Omental fat pad (tissue), 4 donors: ENCODE data around the gene TRIO. TPM values are rescaled to one million over a fixed set of nuclear protein-coding genes. Genes with fewer than 3 reads are reported as not detected.

Source experiments
- ATAC-seq: fragments of 150-250 bp; one replicate; pipeline ENCODE4 v1.9.1; 2016; ENCODE audit warnings: mild to moderate bottlenecking, moderate library complexity; ENCODE audit not compliant: low FRiP score
- DNase-seq: peaks from one replicate; pipeline ENCODE4 v3.0.0-alpha.2; 2019; ENCODE audit warnings: low spot score
- total RNA-seq, 4 donors: library from RNA; depleted of rRNA; stranded (reverse); fragments of >200 nt; gene quantifications; one replicate each; pipeline ENCODE4 v1.1.0, GENCODE V29; 2016
- TF ChIP-seq, protein P1 (sequence below), 3 donors: fragments of 450-650 bp; IDR thresholded peaks; one replicate each; pipeline ENCODE4 v1.5.1; 2016 to 2017; ENCODE audit warnings: antibody characterized with exemption in 3 of 3, mild to moderate bottlenecking in 3 of 3, moderate library complexity in 2 of 3

The TRIO gene
- total RNA-seq, 4 donors from 2014 or later, result 125 to 370 (median 193) TPM

DNA sequence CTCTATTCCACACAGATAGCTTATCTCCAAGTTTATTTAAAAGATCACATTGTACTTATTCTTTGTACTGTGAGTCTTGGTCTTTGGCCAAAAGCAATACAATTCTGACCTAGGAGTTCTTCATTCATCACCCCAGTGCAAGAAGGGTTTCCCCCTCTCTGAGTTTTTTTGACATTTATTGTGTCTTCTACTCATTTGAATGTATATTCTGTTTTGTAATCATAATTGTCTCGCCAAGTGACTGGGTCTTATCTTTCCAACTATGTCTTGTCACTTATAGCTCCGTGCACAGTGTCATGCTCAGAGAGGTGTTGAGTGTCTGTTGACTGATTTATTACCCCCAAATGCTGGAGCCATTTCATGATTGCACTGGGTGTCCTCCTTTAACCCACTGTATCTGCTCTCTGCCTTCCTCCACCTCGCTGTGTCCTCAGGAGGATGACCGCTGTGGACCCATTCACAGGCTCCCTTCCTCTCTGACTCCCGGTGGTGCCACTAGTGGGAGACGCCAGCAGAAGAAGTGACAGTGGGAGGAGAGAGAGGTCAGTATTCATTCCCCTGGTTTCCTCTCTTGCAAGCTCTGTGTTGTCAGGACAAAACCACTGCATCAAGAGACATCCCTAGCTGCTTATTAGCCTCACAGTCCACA lies 11.2 kb upstream of the TRIO start:
- TF ChIP-seq, protein P1, sequence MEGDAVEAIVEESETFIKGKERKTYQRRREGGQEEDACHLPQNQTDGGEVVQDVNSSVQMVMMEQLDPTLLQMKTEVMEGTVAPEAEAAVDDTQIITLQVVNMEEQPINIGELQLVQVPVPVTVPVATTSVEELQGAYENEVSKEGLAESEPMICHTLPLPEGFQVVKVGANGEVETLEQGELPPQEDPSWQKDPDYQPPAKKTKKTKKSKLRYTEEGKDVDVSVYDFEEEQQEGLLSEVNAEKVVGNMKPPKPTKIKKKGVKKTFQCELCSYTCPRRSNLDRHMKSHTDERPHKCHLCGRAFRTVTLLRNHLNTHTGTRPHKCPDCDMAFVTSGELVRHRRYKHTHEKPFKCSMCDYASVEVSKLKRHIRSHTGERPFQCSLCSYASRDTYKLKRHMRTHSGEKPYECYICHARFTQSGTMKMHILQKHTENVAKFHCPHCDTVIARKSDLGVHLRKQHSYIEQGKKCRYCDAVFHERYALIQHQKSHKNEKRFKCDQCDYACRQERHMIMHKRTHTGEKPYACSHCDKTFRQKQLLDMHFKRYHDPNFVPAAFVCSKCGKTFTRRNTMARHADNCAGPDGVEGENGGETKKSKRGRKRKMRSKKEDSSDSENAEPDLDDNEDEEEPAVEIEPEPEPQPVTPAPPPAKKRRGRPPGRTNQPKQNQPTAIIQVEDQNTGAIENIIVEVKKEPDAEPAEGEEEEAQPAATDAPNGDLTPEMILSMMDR (IDR thresholded peaks at IDR 0.05), result no peak
- ATAC-seq (no peak), DNase-seq (no peak)

DNA sequence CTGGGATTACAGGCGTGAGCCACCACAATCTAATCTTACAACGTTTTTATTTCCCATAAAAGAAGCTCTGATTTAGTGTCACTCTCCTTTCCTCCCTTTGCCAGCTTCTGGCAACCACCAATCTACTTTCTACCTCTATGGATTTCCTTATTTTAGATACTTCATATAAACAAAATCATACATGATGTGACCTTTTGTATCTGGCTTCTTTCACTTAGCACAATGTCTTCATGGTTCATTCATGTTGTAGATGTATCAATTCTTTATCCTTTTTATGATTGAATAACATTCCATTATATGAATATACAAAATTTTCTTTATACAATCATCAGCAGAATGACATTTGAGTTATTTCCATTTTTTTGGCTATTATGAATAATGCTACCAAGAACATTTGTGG lies 9.7 kb upstream of the TRIO start:
- TF ChIP-seq, protein P1 (IDR thresholded peaks at IDR 0.05), result no peak
- no peak for ATAC-seq
- no peak for DNase-seq

GRCh38 chr5:14134083-14134482 lies 9.1 kb upstream of the TRIO start:
- ATAC-seq (no peak), DNase-seq (no peak)
- TF ChIP-seq, protein P1 (IDR thresholded peaks at IDR 0.05), result no peak

- ATAC-seq, result no peak
- TF ChIP-seq, protein P1 (IDR thresholded peaks at IDR 0.05), result no peak
- DNase-seq, result no peak
These were observed 8.4 kb upstream of the TRIO start for GRCh38 chr5:14134771-14135170.

DNA sequence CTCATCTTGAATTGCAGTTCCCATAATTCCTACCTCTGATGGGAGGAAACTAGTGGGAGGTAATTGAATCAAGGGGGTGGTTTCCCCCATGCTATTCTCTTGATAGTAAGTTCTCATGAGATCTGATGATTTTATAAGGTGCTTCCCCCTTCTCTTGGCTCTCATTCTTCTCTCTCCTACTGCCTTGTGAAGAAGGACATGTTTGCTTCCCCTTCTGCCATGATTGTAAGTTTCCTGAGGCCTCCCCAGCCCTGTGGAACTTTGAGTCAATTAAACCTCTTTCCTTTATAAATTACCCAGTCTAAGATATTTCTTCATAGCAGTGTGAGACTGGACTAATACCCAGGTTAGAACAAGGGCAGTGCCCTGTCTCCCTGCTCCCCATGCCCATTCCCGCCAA lies 7.5 kb upstream of the TRIO start:
- TF ChIP-seq, protein P1 (IDR thresholded peaks at IDR 0.05), result no peak
- ATAC-seq (no peak), DNase-seq (no peak)

GRCh38 chr5:14136228-14136627 lies 6.9 kb upstream of the TRIO start:
- ATAC-seq (no peak), DNase-seq (no peak)
- TF ChIP-seq, protein P1 (IDR thresholded peaks at IDR 0.05), result no peak
